Activated CD4-positive, alpha-beta T cell treated with anti-CD3 and anti-CD28 coated beads, Interleukin-2, amount 50 U/mL, for 24 hours (primary cell): ENCODE measurements around the gene PRR20G.

ENCODE experiments used
- DNase-seq, 2 donors: peaks; one replicate each; pipeline ENCODE4 v3.0.0-alpha.2; 2020; ENCODE audit warnings: low read depth in 1 of 2, low spot score in 1 of 2

The PRR20G gene

DNA sequence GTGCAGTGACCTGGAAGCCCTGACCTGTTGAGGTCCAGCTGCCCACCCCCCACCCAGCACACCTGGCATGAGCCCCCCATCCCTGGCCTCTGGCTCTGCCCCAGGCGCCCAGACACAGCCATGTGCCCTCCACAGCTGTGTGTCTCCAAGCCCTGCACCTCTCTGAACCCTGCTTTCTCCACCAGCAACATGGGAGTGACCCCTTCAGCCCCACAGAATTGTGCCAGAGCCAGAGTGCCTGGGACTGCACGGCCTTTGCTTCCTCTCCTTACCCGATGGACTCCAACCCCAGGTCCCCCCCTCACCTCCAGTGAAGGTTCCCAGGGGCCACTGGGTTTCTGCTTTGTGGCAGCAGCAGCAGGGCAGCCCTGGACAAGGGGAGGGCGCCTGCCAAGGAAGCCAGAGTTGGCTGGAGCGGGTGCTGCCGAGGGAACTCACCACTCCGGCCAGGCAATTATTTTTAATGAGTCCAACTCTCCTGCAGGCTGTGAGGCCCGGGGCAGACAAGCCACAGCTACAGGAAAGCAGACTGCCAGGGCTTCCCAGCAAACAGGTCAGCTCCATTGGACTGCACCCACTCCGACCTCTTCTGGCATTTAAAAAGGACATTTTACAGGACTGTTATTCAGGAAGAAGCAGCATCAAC is 24.1 kb downstream of the PRR20G start:
- DNase-seq, result no peak

DNA sequence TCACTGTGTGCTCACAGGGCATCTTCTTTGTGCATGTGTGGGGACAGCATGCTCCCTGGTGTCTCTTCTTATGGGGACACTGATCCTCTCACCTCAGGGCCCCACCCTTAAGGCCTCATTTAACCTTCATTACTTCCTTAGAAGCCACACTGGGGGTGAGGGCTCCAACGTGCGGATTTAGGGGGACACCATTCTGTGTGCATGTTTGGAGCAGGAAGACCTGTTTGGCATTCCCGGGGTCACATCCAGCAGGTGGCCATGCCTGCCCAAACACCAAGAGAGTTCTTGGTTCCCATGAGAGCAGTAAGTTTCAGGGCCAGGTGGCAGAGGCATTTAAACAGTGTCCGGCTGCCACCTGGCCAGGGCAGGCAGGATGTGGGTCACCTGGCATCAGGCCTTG is 24.8 kb downstream of the PRR20G start:
- DNase-seq, result no peak

DNA sequence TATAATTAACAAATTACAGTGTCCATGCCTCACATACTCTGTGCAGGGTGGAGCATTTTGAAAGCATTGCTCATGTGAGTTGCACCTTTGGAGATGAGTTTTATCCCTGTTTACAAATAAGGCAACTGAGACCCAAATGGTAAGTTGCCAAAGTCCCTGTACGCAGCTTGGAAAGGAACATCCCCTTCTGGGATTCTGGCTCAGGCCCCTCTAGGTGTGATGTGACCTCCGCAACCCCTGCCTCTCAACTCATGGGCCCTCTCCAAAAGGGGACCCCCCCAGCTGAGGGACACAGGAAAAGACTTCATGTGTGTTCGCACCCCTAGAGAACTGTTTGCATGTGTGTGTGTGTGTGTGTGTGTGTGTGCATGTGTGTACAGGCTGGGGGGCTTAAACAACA is 25.3 kb downstream of the PRR20G start:
- DNase-seq, result no peak

DNA sequence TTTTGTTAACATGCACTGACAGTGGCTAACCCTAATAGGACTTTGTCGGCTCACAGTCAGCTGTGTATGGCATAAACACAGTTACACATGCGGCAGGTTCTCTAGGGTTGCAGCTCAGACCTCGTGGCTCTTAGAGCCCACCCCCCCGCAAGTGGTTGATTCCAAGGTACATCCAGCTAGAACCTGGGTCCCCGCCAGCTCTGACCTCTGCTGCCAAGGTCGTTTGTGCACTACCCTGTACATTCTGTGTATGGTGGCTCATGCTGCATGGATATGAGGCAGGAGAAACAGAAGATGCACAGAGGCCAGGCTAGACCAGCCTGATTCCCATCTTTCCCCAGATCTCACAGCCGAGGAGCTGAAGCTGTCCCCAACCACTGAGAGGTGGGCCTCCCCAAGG is 25.9 kb downstream of the PRR20G start:
- DNase-seq, result no peak

DNA sequence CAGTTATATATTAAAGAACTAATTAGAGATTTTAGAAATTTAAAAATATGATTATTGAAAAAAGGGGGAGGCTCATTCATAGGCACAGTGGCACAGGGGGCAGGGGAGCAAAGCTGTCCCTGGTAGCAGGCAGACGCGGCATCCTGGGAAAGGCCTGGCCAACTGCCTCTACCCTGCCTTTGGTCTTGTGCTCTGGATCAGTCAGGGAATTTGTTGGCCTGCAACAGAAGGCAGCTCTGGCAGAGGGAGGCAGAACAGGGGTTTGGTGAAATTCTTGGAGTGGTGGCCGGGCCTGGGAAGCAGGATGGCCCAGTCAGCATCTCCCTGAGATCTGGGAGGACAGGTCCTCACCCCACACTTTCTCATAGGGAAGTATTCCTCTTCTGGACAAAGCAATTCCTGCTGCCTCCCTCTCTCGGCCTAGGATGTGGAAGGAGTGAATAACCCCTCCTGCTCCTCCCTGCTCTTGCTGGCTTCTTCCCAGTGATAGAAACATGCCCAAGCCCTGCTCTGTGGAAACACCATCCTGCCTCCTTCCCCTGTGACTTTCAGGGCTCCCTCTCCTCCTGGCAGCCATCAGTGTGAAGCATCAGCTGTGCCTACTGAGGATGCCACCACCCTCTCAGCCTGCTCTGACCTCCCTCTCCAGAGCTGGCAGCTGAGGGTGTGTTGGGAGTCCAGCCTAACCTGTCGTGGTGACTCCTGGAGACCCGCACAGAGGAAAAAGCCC is 26.9 kb downstream of the PRR20G start:
- DNase-seq, result no peak

DNA sequence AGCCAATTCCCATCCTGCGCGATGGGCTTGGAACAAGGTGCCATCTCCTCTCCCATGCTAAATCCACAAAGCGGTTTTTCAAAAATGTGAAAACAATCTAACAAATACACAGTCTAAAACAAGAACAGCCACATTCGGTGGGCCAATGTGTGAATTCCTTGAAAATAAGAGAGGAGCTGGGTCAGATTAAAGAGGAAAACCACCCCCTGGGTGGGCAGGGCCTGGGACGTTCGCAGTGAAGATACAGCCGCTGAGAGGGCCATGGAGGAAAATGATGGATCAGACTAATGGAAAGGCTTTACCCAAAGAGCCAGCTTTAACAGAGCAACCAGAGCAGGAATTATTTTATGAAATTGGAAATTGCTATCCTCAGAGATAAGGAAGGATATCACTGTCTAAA is 27.4 kb downstream of the PRR20G start:
- DNase-seq, result no peak

DNA sequence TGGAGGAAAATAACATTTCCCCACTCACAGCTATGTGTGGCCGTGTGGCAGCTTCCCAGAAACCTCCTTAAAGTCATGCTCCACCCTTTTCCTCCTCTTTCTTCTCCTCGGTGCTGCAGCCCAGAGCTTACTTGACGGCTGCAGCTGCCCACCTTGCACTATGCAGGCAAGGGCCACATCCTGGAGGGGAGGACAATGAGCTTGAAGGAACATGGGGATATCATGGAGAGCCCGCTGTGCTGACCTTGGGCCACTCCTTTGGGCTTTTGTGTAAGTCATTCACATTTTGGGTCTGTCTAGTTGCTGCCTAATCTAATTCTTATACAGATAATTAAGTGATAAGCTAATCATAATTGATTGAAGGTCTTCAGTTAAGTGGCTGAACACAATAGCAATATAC is 28.0 kb downstream of the PRR20G start:
- no peak for DNase-seq

DNA sequence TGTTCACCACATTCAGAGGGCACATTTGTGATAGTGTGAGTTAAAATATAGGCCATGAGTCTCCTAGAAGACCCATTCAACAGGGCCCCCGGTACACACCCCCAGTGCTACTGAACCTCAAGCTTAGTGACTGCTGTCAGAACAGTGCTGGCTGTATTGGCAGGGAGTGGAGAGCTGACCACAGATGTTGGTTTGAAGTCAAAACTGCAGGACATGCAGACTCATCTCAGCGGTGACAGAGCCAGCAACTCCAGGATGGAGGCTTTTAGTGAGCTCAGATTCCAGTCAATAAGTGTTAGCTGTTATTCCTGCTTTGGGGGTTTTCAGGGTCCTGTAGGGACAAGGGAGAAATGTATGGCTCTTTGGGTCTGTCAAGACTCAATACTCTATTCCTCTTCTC is 29.1 kb downstream of the PRR20G start:
- DNase-seq, result no peak

DNA sequence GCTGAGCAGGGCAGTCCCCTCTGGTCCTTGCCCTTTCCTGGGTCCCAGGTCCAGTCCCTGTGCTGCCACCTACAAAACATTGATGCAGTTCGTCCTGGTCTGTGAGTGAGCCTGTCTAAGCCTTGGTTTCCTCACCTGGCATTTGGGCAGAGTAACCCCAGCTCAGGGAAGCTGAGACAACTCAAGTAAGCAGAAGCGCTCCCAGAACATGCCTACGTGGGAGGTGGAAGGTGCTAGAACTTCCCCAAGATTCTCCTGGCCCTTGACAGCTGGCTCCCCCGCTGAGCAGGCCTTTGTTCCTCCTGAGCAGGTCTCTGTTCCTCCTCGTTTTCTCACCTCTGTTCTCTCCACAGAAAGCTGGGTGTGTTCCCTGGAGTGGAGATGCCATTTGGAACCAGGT is 30.5 kb downstream of the PRR20G start:
- no peak for DNase-seq

DNA sequence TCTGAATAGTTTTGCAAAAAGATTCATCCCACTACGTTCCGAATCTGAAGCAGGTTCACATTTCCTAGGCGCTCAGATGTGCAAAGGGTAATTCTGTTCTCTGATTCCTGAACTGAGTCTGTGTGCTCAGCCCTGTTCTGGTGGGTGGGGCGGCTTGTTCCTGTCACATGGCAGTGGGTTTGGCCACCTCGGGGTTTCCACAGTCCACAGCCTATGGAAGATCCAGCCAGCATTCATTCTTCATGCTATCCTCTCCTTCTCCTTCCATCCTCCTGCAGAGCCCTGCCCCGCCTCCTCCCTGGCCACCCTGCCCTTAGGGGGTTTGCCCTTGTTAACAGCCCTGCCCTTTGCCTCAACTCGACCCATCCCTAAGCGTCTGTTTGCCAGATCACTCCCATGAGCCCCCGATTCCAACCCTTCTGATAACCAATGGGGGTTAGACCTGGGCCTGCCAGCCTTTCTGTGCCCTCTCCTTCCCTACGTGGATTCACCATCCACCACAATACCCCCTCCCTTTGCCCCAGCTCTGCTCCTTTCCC is 31.0 kb downstream of the PRR20G start:
- no peak for DNase-seq

DNA sequence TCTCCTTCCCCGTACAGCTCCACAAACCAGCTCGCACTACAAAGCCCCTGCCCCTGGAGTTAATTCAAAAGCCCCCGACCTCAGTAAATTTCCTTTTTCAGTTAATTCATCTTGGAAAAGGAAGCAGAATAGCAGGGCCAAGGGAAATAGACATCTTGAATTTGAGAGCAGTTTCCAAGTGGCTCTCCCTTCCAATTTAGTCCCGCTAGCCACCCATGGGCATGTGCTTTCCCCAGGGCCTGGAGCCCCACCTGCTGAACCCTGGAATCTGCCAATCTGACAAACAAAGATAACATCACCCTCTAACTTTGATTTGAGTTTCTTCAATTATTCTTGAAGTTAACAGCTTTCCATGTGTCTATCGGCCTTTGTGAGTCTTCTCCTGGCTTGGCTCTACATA is 31.7 kb downstream of the PRR20G start:
- no peak for DNase-seq

DNA sequence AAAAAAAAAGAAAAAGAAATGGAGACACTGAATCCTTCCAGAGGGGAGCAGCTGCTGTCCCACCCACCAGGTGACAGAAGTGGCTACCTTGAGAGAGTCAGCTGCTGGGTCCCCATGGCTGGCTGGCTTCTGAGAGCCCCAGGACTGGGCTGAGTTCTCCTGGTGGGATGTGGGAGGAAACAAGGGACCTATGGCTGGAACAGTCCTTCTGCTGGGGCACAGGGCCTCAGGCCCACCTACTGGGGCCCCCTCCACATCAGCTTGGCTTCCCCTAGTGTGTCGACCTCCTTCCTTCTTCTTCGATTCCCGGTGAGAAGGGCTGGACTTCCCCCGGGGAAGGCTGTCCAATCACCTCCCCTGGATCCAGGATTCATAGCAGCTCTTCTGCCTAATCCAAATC is 32.3 kb downstream of the PRR20G start:
- DNase-seq, result no peak

DNA sequence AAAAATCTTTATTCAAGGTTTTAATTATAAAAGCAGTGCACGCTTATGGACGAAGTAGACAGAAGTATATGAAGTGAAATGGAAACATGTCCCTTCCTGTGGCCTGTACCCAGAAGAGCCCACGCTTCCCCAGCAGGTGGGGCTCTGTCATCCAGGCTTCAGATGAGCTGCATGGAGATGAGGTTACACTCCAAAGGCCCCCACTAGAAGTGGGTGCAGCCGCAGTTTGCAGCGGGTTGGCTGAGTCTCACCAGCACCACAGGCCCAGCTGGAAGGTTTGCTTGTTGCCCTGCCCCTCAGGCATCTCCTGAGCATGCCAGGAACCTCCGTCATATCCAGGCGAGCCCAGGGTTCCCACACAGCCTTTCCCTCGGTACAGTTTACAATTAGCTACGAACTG is 33.1 kb downstream of the PRR20G start:
- DNase-seq, result no peak

DNA sequence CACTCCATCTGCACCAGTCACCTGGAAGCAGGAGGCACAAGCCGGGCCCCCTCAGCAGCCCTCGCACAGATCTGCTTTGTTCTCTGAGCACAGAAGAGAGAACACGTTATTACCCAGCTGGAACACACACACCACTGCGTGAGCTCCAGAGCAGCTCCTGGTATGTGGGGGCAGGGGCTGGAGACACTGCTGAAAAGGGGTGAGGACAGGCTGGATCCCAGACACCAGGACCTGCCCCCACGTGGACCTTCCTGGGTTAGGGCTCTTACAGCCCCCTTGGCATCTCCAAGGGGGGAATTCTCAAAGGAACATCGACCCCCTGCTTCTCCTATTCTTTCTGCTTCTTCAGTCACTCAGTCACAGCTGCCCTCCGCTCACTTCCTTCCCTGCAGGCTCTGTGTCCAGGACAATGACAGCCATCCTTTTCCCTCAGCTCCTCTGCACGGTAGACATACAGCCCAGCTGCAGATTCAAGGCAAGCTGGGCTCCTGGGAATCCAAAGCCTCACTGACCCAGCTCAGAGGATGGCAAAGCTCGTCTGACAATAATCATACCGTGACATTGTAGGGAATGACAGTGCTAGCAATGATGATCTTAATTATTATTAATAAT is 33.7 kb downstream of the PRR20G start:
- DNase-seq, result no peak

DNA sequence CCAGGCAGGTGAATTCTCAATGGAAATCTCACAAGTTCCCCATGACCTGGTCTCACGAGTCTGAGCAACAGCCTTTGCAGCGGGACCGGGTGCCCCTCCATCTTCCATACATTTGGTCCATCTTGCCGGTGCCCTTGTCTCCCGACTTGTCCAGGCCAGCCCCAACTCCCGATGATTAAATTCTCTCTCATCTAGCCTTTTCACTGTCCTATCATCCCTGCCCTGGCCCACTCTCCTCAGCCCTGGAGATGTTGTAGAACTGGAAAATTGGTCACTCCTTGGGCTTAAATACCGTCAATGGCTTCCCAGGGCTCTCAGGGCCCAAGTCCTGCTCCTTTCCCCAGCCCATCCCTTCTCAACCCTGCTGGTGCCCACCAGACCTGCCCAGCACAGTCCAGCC is 34.4 kb downstream of the PRR20G start:
- no peak for DNase-seq

DNA sequence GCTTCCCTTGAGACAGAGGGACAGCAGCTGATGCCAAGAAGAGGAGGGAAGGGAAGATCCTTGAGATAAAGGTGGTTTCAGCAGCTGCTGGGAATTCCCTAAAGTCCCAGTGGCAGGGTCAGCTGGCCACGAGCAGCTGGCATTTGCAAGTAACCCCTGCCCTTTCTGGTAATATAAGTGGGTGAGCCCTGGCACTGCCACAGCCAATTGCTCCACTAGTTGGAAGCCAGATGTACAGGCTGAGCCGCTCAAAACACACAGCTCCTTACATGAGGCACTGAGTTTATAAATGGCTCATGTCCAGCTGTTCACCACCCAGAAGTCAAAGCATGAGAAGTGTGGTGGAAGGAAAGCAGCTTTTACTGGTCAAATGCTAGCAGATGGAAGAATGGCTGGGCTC is 35.4 kb downstream of the PRR20G start:
- DNase-seq, result no peak

DNA sequence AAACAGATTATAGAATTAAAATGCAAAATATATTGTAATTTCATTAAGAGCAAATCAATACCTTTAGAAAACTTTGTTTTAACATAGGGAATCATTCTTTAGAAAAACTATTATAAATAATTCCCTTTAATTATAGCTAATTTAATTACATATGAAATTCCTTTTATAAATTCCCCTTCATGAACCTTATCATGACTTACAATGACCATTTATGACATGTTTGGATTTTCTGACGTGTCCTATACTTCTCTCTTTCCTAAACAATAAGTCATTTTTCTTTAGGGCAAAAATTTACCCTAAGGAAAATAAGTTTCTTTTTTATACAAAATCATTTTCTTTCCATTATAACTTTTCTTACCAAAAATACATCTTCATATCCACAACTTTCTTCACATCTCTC is 37.8 kb downstream of the PRR20G start:
- no peak for DNase-seq

DNA sequence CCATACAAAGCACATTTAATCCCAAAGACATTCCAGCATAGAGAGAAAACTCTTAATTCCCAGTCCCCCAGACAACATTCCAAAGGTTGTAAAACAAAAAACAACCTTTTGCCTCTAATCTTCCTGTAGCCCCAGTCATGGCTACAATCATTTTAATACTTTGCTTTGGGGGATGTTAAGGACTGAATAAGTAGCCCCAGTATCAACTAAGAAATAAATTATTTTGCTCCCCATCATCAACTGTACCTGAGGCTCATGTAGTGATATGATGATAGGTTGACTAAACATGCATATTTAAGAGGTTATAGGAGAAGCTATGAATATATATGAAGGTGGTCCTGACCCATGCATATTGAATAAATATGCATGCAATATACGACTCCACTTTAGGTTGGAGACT is 40.6 kb downstream of the PRR20G start:
- DNase-seq, result no peak

DNA sequence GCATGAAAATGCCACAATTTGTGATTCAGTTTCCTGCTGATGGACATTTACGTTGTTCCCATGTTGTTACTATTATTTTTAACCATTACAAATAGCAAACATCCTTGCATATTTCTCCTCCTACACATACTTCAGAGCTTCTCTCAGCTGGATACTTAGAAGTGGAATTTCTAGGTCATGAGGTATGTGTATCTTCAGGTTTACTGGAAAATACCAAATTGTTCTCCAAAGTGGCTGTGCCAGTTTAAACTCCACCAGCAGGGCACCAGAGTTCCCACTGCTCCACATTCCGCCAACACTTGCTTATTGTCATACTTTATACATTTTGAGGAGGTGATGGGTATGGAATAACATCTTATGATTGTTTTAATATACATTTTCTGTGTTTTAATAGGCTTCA is 49.2 kb downstream of the PRR20G start:
- DNase-seq, result no peak

DNA sequence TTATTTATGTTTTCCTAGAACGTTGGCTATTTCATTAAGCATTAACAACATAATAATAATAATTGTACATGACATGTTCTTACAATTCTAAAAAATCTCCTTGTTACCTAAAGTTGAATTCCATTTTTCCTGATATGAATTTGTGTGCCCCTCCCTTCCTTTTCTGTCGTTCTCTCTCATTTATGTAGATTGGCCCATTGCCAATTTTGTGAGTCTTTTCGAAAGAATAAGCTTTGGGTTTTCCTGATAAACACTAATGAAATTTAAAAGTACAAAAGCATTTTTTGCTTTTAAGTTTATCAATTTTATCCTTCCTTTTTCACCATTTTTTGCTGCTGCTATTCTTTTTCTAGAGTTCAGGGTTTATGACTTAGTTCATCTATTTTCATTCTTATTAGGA is 50.0 kb downstream of the PRR20G start:
- no peak for DNase-seq

DNA sequence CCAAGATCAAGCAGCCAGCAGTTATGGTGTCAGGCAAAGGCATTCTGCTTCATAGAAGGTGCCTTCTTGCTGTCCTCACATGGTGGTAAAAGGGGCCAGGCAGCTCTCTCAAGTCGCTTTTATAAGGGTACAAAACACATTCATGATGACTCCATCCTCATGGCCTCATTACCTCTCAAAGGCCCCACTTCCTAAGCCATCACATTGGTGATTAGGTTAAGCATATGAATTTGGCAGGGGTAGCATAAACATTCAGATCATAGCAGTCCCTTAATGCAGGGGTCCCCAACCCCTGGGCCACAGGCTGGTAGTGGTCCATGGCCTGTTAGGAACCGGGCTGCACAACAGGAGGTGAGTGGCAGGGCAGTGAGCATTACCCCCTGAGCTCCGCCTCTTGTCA is 52.1 kb downstream of the PRR20G start:
- no peak for DNase-seq

DNA sequence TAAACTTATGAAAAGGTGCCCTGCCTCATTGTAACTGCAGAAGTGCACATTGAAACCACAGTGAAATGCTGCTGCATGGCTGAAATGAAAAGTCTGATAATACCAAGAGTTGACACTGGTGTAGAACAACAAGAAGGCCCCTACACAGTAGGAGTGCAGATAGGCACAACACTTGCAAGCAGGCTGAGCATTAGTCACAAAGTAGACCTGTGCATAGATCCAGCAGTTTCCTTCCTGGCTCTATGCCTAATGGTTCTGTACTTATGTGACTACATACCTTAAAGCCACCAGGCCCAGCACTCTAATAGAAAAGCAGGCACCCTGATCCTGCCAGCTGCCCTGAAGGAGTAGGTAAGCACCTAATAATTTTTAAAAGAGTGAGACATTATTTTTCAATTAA is 53.1 kb downstream of the PRR20G start:
- DNase-seq, result no peak
